Fibroblast of lung (primary cell): ENCODE measurements around the gene PCSK4. TPM values are rescaled to one million over a fixed set of nuclear protein-coding genes. Genes with fewer than 3 reads are reported as not detected.

ENCODE experiments used
- DNase-seq, 2 donors: peaks; one replicate each; pipeline versions ENCODE4 v3.0.0 to v3.0.0-alpha.2; 2010; ENCODE audit warnings: low read depth in 2 of 2
- H2AFZ ChIP-seq: 2 replicates; pipeline ENCODE4 v1.5.1; 2012; ENCODE audit warnings: low read length, control low read depth, inconsistent platforms
- H3K27ac ChIP-seq: 2 replicates; pipeline ENCODE4 v1.5.1; 2011; ENCODE audit warnings: low read length, control low read depth; ENCODE audit not compliant: insufficient read depth
- H3K27me3 ChIP-seq: 2 replicates; pipeline ENCODE4 v1.5.1; 2011; ENCODE audit warnings: mild to moderate bottlenecking, low read length; ENCODE audit not compliant: control insufficient read depth, insufficient read depth
- H3K36me3 ChIP-seq: 2 replicates; pipeline ENCODE4 v1.5.1; 2011; ENCODE audit warnings: low read length; ENCODE audit not compliant: control insufficient read depth, insufficient read depth
- H3K4me1 ChIP-seq: 2 replicates; pipeline ENCODE4 v1.5.1; 2011; ENCODE audit warnings: low read length; ENCODE audit not compliant: control insufficient read depth, insufficient read depth; ENCODE audit errors: extremely low read depth
- H3K4me2 ChIP-seq: 2 replicates; pipeline ENCODE4 v1.5.1; 2011; ENCODE audit warnings: low read length, control low read depth; ENCODE audit not compliant: insufficient read depth; ENCODE audit errors: extremely low read depth
- H3K4me3 ChIP-seq, 4 experiments: fragments of 200-600 bp in 1 of 4; sonication (generic) in 1 of 4; replicated peaks in 1 of 4; 2 replicates each; pipeline ENCODE4 v1.5.1; 2011 to 2016; ENCODE audit warnings: low read length in 4 of 4, low read depth in 3 of 4, mild to moderate bottlenecking in 3 of 4, control low read depth in 2 of 4, inconsistent platforms in 1 of 4, mixed read lengths in 1 of 4; ENCODE audit not compliant: insufficient read depth in 1 of 4; ENCODE audit errors: control extremely low read depth in 1 of 4
- H3K79me2 ChIP-seq: 2 replicates; pipeline ENCODE4 v1.5.1; 2012; ENCODE audit warnings: mild to moderate bottlenecking, low read length, inconsistent platforms; ENCODE audit not compliant: control insufficient read depth, insufficient read depth
- H3K9ac ChIP-seq: 2 replicates; pipeline ENCODE4 v1.5.1; 2011; ENCODE audit warnings: mild to moderate bottlenecking, low read length, control low read depth; ENCODE audit not compliant: insufficient read depth
- H3K9me3 ChIP-seq: 2 replicates; pipeline ENCODE4 v1.5.1; 2012; ENCODE audit warnings: low read depth, low read length; ENCODE audit not compliant: control insufficient read depth, insufficient read depth
- H4K20me1 ChIP-seq: 2 replicates; pipeline ENCODE4 v1.5.1; 2011; ENCODE audit warnings: low read length; ENCODE audit not compliant: control insufficient read depth, insufficient read depth; ENCODE audit errors: extremely low read depth
- EZH2 ChIP-seq: IDR thresholded peaks from 2 replicates; pipeline ENCODE4 v1.5.1; 2012; ENCODE audit warnings: low read length, control low read depth, mild to moderate bottlenecking; ENCODE audit errors: missing control alignments
- polyA plus RNA-seq, 2 donors: library from polyadenylated mRNA; depleted of rRNA in 1 of 2; stranded (reverse) in 1 of 2; unstranded in 1 of 2; fragments of >200 nt; gene quantifications; 2 replicates each; pipeline ENCODE4 v1.2.1, GENCODE V29; 2011 to 2012; ENCODE audit warnings: missing spikeins in 1 of 2
- total RNA-seq: library from RNA; depleted of rRNA; stranded (reverse); fragments of >200 nt; gene quantifications from 2 replicates; pipeline ENCODE4 v1.2.1, GENCODE V29; 2014
- TF ChIP-seq, protein P1 (sequence below), 2 donors: IDR thresholded peaks in 1 of 2; conservative IDR thresholded peaks in 1 of 2; 1 replicate in 1 of 2; 2 replicates in 1 of 2; pipeline ENCODE4 v1.5.1; 2011 to 2012; ENCODE audit warnings: low read length in 2 of 2, control low read depth in 1 of 2, inconsistent platforms in 1 of 2, low read depth in 1 of 2, mild to moderate bottlenecking in 1 of 2

The PCSK4 gene
- total and polyA plus RNA-seq, 2 donors (not counting 1 experiment from before 2014, with no cell fraction given), result 0.28 to 3.5 TPM

DNA sequence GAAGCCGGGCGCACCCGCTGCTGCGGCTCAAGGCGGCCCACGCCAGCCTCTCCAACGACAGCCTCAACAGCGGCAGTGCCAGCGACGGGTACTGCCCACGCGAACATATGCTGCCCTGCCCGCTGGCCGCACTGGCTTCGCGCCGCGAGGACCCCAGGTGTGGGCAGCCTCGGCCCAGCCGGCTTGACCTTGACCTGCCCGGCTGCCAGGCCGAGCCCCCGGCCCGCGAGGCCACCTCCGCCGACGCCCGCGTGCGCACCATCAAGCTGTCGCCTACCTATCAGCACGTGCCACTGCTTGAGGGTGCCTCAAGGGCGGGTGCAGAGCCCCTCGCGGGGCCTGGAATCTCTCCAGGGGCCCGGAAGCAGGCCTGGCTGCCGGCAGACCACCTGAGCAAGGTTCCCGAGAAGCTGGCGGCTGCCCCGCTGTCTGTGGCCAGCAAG is 24.1 kb downstream of the PCSK4 start:
- no peak overlapping the region for H3K4me2 ChIP-seq
- no peaks in the 10 kb centered on the region for H3K79me2 ChIP-seq
- H3K9me3 ChIP-seq, result no peaks in the 10 kb centered on the region
- no peaks in the 10 kb centered on the region for H3K36me3 ChIP-seq
- no peak for DNase-seq
- peaks cover 2% of the 10 kb centered on the region for H3K4me1 ChIP-seq
- no peak overlapping the region for H2AFZ ChIP-seq
- no peak overlapping the region for H3K4me3 ChIP-seq
- H3K27ac ChIP-seq, result no peak overlapping the region
- peaks cover 33% of the 10 kb centered on the region for H3K27me3 ChIP-seq
- H3K9ac ChIP-seq, result no peak overlapping the region
- TF ChIP-seq, protein P1, sequence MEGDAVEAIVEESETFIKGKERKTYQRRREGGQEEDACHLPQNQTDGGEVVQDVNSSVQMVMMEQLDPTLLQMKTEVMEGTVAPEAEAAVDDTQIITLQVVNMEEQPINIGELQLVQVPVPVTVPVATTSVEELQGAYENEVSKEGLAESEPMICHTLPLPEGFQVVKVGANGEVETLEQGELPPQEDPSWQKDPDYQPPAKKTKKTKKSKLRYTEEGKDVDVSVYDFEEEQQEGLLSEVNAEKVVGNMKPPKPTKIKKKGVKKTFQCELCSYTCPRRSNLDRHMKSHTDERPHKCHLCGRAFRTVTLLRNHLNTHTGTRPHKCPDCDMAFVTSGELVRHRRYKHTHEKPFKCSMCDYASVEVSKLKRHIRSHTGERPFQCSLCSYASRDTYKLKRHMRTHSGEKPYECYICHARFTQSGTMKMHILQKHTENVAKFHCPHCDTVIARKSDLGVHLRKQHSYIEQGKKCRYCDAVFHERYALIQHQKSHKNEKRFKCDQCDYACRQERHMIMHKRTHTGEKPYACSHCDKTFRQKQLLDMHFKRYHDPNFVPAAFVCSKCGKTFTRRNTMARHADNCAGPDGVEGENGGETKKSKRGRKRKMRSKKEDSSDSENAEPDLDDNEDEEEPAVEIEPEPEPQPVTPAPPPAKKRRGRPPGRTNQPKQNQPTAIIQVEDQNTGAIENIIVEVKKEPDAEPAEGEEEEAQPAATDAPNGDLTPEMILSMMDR (conservative IDR thresholded peaks at IDR 0.05 in 1 of 2, IDR thresholded peaks at IDR 0.05 in 1 of 2; ENCODE audit: low read depth in 1 of 2, low read length in 2 of 2), result no peak
- no peak for TF ChIP-seq EZH2
- no peaks in the 10 kb centered on the region for H4K20me1 ChIP-seq

DNA sequence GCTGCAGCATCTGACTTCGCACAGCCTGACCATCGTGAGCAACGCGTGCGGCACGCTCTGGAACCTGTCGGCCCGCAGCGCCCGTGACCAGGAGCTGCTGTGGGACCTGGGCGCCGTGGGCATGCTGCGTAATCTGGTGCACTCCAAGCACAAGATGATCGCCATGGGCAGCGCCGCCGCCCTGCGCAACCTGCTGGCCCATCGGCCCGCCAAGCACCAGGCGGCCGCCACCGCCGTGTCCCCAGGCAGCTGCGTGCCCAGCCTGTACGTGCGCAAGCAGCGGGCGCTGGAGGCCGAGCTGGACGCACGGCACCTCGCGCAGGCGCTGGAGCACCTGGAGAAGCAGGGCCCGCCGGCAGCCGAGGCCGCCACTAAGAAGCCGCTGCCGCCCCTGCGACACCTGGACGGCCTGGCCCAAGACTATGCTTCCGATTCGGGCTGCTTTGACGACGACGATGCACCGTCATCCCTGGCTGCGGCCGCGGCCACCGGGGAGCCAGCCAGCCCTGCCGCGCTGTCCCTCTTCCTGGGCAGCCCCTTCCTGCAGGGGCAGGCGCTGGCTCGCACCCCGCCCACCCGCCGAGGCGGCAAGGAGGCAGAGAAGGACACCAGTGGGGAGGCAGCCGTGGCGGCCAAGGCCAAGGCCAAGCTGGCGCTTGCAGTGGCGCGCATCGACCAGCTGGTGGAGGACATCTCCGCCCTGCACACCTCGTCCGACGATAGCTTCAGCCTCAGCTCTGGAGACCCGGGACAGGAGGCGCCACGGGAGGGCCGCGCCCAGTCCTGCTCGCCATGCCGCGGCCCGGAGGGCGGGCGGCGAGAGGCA is 24.7 kb downstream of the PCSK4 start:
- H2AFZ ChIP-seq, result no peak overlapping the region
- no peak overlapping the region for H3K4me3 ChIP-seq
- no peak overlapping the region for H3K4me2 ChIP-seq
- H3K9ac ChIP-seq, result no peak overlapping the region
- H3K36me3 ChIP-seq, result no peaks in the 10 kb centered on the region
- H4K20me1 ChIP-seq, result no peaks in the 10 kb centered on the region
- H3K79me2 ChIP-seq, result no peaks in the 10 kb centered on the region
- peaks cover 30% of the 10 kb centered on the region for H3K27me3 ChIP-seq
- peak in 1 of 2 donors; percentile 39 for DNase-seq
- H3K27ac ChIP-seq, result no peak overlapping the region
- H3K9me3 ChIP-seq, result no peaks in the 10 kb centered on the region
- no peaks in the 10 kb centered on the region for H3K4me1 ChIP-seq
- TF ChIP-seq EZH2, result peak; percentile 1
- TF ChIP-seq, protein P1 (conservative IDR thresholded peaks at IDR 0.05 in 1 of 2, IDR thresholded peaks at IDR 0.05 in 1 of 2; ENCODE audit: low read depth in 1 of 2, low read length in 2 of 2), result peak in 1 of 2 donors; percentile 44

DNA sequence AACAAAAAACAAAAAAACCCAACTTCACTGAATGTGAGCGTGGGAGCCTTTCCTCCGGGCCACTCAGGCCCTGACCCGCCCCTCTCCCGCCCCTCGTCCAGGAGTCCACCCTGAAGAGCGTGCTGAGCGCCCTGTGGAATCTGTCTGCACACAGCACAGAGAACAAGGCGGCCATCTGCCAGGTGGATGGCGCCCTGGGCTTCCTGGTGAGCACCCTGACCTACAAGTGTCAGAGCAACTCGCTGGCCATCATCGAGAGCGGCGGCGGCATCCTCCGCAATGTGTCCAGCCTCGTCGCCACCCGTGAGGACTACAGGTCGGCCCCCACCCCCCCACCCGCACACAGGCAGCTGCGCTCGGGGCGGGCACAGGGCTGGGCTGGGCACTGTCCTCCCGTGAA is 28.3 kb downstream of the PCSK4 start:
- H3K4me1 ChIP-seq, result no peaks in the 10 kb centered on the region
- no peak overlapping the region for H3K4me2 ChIP-seq
- no peaks in the 10 kb centered on the region for H4K20me1 ChIP-seq
- no peak overlapping the region for H3K9ac ChIP-seq
- H3K9me3 ChIP-seq, result no peaks in the 10 kb centered on the region
- H2AFZ ChIP-seq, result no peak overlapping the region
- H3K36me3 ChIP-seq, result no peaks in the 10 kb centered on the region
- DNase-seq, result no peak
- H3K27me3 ChIP-seq, result peaks cover 9% of the 10 kb centered on the region
- no peak overlapping the region for H3K27ac ChIP-seq
- H3K79me2 ChIP-seq, result no peaks in the 10 kb centered on the region
- no peak overlapping the region for H3K4me3 ChIP-seq
- no peak for TF ChIP-seq EZH2
- TF ChIP-seq, protein P1 (conservative IDR thresholded peaks at IDR 0.05 in 1 of 2, IDR thresholded peaks at IDR 0.05 in 1 of 2; ENCODE audit: low read depth in 1 of 2, low read length in 2 of 2), result no peak
